ENCODE data around the gene MROH7. TPM values are rescaled to one million over a fixed set of nuclear protein-coding genes. Genes with fewer than 3 reads are reported as not detected.

The MROH7 gene
- polyA plus RNA-seq, 1 donor from 2014 or later = not detected

DNA sequence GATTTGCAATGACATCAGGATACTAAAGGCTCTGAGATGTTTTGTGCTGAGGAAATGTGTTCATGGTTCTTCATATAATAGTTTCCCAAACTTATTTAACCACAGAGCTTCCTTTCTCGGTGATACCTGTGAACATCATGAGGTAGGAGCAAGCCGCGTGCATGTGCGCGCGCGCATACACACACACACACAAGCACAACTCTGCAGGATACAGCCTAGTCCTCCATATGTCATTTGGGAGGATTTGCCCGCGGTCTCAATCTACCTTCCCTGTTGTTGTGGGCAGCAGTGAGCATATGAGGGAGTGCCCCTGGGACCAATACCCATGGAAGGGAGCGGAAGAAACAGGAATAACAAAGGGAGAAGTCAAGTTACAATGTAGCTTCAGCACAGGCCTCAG, 61.9 kb downstream of the MROH7 start:
- no peak overlapping the region for H2AFZ ChIP-seq (ENCODE audit: low read depth, low read length)
- H3K9me3 ChIP-seq (ENCODE audit: low read length) = no peaks in the 10 kb centered on the region
- no peaks in the 10 kb centered on the region for H4K20me1 ChIP-seq (ENCODE audit: insufficient read depth)
- H3K4me2 ChIP-seq (ENCODE audit: low read length) = no peak overlapping the region
- no peaks in the 10 kb centered on the region for H3K79me2 ChIP-seq (replicated peaks; ENCODE audit: insufficient read depth, low read length)
- no peak overlapping the region for H3K9ac ChIP-seq (ENCODE audit: low read length)
- H3K9me2 ChIP-seq (ENCODE audit: insufficient read depth, low read length) = no peaks in the 10 kb centered on the region
- no peak overlapping the region for H3K4me3 ChIP-seq (ENCODE audit: low read length)
- no peaks in the 10 kb centered on the region for H3F3A ChIP-seq (ENCODE audit: insufficient read depth, low read length, poor library complexity, severe bottlenecking)
- H3K27me3 ChIP-seq (ENCODE audit: insufficient read depth, low read depth, low read length) = no peaks in the 10 kb centered on the region
- H3K36me3 ChIP-seq (ENCODE audit: insufficient read depth, low read length) = no peaks in the 10 kb centered on the region
- no peak overlapping the region for H3K27ac ChIP-seq (ENCODE audit: low read length)
- no peak for TF ChIP-seq SMC3 (conservative IDR thresholded peaks at IDR 0.05; ENCODE audit: poor library complexity)
- TF ChIP-seq RAD21 (conservative IDR thresholded peaks at IDR 0.05) = no peak
- no peak for TF ChIP-seq POLR2AphosphoS5 (IDR thresholded peaks at IDR 0.05)
- TF ChIP-seq EZH2 (IDR thresholded peaks at IDR 0.05; ENCODE audit: borderline replicate concordance, insufficient read depth, low read length, poor library complexity, severe bottlenecking) = no peak
- TF ChIP-seq EP300 (conservative IDR thresholded peaks at IDR 0.05; ENCODE audit: poor library complexity, severe bottlenecking) = no peak
- TF ChIP-seq, protein P1, sequence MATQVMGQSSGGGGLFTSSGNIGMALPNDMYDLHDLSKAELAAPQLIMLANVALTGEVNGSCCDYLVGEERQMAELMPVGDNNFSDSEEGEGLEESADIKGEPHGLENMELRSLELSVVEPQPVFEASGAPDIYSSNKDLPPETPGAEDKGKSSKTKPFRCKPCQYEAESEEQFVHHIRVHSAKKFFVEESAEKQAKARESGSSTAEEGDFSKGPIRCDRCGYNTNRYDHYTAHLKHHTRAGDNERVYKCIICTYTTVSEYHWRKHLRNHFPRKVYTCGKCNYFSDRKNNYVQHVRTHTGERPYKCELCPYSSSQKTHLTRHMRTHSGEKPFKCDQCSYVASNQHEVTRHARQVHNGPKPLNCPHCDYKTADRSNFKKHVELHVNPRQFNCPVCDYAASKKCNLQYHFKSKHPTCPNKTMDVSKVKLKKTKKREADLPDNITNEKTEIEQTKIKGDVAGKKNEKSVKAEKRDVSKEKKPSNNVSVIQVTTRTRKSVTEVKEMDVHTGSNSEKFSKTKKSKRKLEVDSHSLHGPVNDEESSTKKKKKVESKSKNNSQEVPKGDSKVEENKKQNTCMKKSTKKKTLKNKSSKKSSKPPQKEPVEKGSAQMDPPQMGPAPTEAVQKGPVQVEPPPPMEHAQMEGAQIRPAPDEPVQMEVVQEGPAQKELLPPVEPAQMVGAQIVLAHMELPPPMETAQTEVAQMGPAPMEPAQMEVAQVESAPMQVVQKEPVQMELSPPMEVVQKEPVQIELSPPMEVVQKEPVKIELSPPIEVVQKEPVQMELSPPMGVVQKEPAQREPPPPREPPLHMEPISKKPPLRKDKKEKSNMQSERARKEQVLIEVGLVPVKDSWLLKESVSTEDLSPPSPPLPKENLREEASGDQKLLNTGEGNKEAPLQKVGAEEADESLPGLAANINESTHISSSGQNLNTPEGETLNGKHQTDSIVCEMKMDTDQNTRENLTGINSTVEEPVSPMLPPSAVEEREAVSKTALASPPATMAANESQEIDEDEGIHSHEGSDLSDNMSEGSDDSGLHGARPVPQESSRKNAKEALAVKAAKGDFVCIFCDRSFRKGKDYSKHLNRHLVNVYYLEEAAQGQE (IDR thresholded peaks at IDR 0.05; ENCODE audit: borderline replicate concordance) = no peak
- TF ChIP-seq, protein P2, sequence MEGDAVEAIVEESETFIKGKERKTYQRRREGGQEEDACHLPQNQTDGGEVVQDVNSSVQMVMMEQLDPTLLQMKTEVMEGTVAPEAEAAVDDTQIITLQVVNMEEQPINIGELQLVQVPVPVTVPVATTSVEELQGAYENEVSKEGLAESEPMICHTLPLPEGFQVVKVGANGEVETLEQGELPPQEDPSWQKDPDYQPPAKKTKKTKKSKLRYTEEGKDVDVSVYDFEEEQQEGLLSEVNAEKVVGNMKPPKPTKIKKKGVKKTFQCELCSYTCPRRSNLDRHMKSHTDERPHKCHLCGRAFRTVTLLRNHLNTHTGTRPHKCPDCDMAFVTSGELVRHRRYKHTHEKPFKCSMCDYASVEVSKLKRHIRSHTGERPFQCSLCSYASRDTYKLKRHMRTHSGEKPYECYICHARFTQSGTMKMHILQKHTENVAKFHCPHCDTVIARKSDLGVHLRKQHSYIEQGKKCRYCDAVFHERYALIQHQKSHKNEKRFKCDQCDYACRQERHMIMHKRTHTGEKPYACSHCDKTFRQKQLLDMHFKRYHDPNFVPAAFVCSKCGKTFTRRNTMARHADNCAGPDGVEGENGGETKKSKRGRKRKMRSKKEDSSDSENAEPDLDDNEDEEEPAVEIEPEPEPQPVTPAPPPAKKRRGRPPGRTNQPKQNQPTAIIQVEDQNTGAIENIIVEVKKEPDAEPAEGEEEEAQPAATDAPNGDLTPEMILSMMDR (IDR thresholded peaks at IDR 0.05; ENCODE audit: poor library complexity, severe bottlenecking) = no peak
- TF ChIP-seq TAF1 (IDR thresholded peaks at IDR 0.05; ENCODE audit: low read depth) = no peak
- TF ChIP-seq MXI1 (conservative IDR thresholded peaks at IDR 0.05; ENCODE audit: poor library complexity, severe bottlenecking) = no peak

DNA sequence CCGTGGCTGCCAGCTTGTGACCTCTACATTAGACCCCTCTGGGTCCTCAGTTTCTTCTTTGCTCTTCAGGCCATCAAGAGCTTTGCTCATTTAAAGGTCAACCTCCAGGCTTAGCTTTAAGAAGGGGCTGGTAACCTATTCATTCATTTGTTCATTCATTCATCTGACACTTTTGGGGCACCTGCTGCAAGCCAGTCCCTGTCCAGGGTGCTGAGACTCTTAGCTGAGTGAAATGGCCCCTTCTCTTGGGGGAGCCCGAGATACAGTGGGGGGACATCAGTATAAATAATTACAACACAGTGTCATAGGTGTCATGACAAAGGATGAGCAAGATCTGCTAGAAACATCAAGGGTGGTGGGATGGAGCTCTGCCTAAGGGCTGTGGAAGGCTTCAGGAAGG, 63.6 kb downstream of the MROH7 start:
- Histone ChIP-seq H2AFZ (ENCODE audit: low read depth, low read length) (no peak overlapping the region), H3K79me2 (replicated peaks; ENCODE audit: insufficient read depth, low read length) (no peaks in the 10 kb centered on the region), H3K9ac (ENCODE audit: low read length) (no peak overlapping the region), H3K4me2 (ENCODE audit: low read length) (no peak overlapping the region), H3F3A (ENCODE audit: insufficient read depth, low read length, poor library complexity, severe bottlenecking) (no peaks in the 10 kb centered on the region), H3K36me3 (ENCODE audit: insufficient read depth, low read length) (no peaks in the 10 kb centered on the region), H3K9me2 (ENCODE audit: insufficient read depth, low read length) (no peaks in the 10 kb centered on the region), H3K27me3 (ENCODE audit: insufficient read depth, low read depth, low read length) (no peaks in the 10 kb centered on the region), H3K9me3 (ENCODE audit: low read length) (no peaks in the 10 kb centered on the region), H3K4me3 (ENCODE audit: low read length) (no peak overlapping the region), H3K27ac (ENCODE audit: low read length) (no peak overlapping the region), H4K20me1 (ENCODE audit: insufficient read depth) (no peaks in the 10 kb centered on the region)
- TF ChIP-seq POLR2AphosphoS5 (IDR thresholded peaks at IDR 0.05) (no peak), SMC3 (conservative IDR thresholded peaks at IDR 0.05; ENCODE audit: poor library complexity) (no peak), EZH2 (IDR thresholded peaks at IDR 0.05; ENCODE audit: borderline replicate concordance, insufficient read depth, low read length, poor library complexity, severe bottlenecking) (no peak), EP300 (conservative IDR thresholded peaks at IDR 0.05; ENCODE audit: poor library complexity, severe bottlenecking) (no peak), TAF1 (IDR thresholded peaks at IDR 0.05; ENCODE audit: low read depth) (no peak), RAD21 (conservative IDR thresholded peaks at IDR 0.05) (no peak), MXI1 (conservative IDR thresholded peaks at IDR 0.05; ENCODE audit: poor library complexity, severe bottlenecking) (no peak)
- TF ChIP-seq, protein P1 (IDR thresholded peaks at IDR 0.05; ENCODE audit: borderline replicate concordance) = no peak
- TF ChIP-seq, protein P2 (IDR thresholded peaks at IDR 0.05; ENCODE audit: poor library complexity, severe bottlenecking) = no peak

All from neural cell (in vitro differentiated cells).